SU-DHL-6 (cell line): ENCODE data around the gene SPOCD1.

ENCODE experiments used
- H2AFZ ChIP-seq: fragments of 200-600 bp; sonication (generic); 2 replicates; pipeline ENCODE4 v1.6.1; 2014; ENCODE audit warnings: low read depth, mild to moderate bottlenecking, moderate library complexity, mixed read lengths, antibody characterized with exemption, low read length; ENCODE audit not compliant: severe bottlenecking
- H3F3A ChIP-seq: fragments of 200-600 bp; shearing (Covaris generic); 2 replicates; pipeline ENCODE4 v1.6.0; 2016; ENCODE audit warnings: antibody characterized with exemption, mild to moderate bottlenecking; ENCODE audit not compliant: insufficient read depth
- H3K27ac ChIP-seq: fragments of 200-600 bp; sonication (generic); 2 replicates; pipeline ENCODE4 v1.5.1; 2016; ENCODE audit warnings: low read depth, mild to moderate bottlenecking, low read length, moderate library complexity, mixed read lengths
- H3K27me3 ChIP-seq: fragments of 200-600 bp; sonication (generic), shearing (Covaris generic); 2 replicates; pipeline ENCODE4 v1.6.0; 2014; ENCODE audit warnings: mild to moderate bottlenecking, low read length
- H3K36me3 ChIP-seq: fragments of 200-600 bp; sonication (generic); 2 replicates; pipeline ENCODE4 v1.6.1; 2014; ENCODE audit warnings: mild to moderate bottlenecking, low read length, mixed read lengths
- H3K4me2 ChIP-seq: fragments of 300-600, 200-600 bp; shearing (Covaris generic), sonication (generic); 2 replicates; pipeline ENCODE4 v1.6.0; 2014; ENCODE audit warnings: low read length, low read depth, mild to moderate bottlenecking; ENCODE audit not compliant: poor library complexity, severe bottlenecking
- H3K4me3 ChIP-seq: fragments of 200-600 bp; sonication (generic); 2 replicates; pipeline ENCODE4 v1.5.1; 2014; ENCODE audit warnings: antibody characterized with exemption, low read length, mild to moderate bottlenecking, mixed read lengths; ENCODE audit not compliant: insufficient read depth, poor library complexity, severe bottlenecking
- H3K79me2 ChIP-seq: fragments of 200-600 bp; sonication (generic); 2 replicates; pipeline ENCODE4 v1.6.1; 2014; ENCODE audit warnings: mild to moderate bottlenecking, low read length, moderate library complexity; ENCODE audit not compliant: insufficient read depth
- H3K9ac ChIP-seq: fragments of 200-600 bp; sonication (generic); 2 replicates; pipeline ENCODE4 v1.7.0; 2014; ENCODE audit warnings: mild to moderate bottlenecking, low read length
- H3K9me2 ChIP-seq: fragments of 200-600 bp; sonication (generic); replicated peaks from 2 replicates; pipeline ENCODE4 v1.6.1; 2014; ENCODE audit warnings: low read length; ENCODE audit not compliant: insufficient read depth
- H3K9me3 ChIP-seq: fragments of 200-600 bp; sonication (generic); 2 replicates; pipeline ENCODE4 v1.6.1; 2014; ENCODE audit warnings: low read length, mixed read lengths; ENCODE audit not compliant: insufficient read depth
- H4K20me1 ChIP-seq: fragments of 200-600 bp; sonication (generic); 2 replicates; pipeline ENCODE4 v1.6.1; 2014; ENCODE audit warnings: low read depth, mild to moderate bottlenecking, antibody characterized with exemption, low read length, moderate library complexity, mixed read lengths
- EZH2phosphoT487 ChIP-seq: fragments of 200-600 bp; sonication (generic), shearing (Covaris generic); conservative IDR thresholded peaks from 2 replicates; pipeline ENCODE4 v1.6.1; 2018; ENCODE audit warnings: mild to moderate bottlenecking, antibody characterized with exemption, low read length, moderate library complexity, mixed read lengths
- TF ChIP-seq, protein P1 (sequence below): fragments of 200-600 bp; sonication (generic); IDR thresholded peaks from one replicate; pipeline ENCODE4 v1.5.1; 2017; ENCODE audit warnings: antibody characterized with exemption, mild to moderate bottlenecking, low read length, moderate library complexity; ENCODE audit not compliant: insufficient read depth, poor library complexity, severe bottlenecking

The SPOCD1 gene

GRCh38 chr1:31815752-31816500 is at the start of gene SPOCD1:
SPOCD1 (minus strand) TSS chr1:31816022; CDS start chr1:31815333, 689 bp downstream.
- Histone ChIP-seq H3K9me3 (no peaks in the 10 kb centered on the region), H3K9me2 (no peaks in the 10 kb centered on the region), H3K9ac (no peak within 1 kb of the TSS), H2AFZ (no peak within 1 kb of the TSS), H3K4me2 (peak within 1 kb of the TSS; percentile 57), H4K20me1 (no peaks in the 10 kb centered on the region), H3F3A (peaks cover 6% of the 10 kb centered on the region; the same call in 1 of the 2 replicates), H3K36me3 (no peaks in the 10 kb centered on the region), H3K27ac (peak within 1 kb of the TSS; percentile 79), H3K4me3 (peak within 1 kb of the TSS; percentile 13), H3K79me2 (no peaks in the 10 kb centered on the region), H3K27me3 (no peaks in the 10 kb centered on the region)
- TF ChIP-seq, protein P1, sequence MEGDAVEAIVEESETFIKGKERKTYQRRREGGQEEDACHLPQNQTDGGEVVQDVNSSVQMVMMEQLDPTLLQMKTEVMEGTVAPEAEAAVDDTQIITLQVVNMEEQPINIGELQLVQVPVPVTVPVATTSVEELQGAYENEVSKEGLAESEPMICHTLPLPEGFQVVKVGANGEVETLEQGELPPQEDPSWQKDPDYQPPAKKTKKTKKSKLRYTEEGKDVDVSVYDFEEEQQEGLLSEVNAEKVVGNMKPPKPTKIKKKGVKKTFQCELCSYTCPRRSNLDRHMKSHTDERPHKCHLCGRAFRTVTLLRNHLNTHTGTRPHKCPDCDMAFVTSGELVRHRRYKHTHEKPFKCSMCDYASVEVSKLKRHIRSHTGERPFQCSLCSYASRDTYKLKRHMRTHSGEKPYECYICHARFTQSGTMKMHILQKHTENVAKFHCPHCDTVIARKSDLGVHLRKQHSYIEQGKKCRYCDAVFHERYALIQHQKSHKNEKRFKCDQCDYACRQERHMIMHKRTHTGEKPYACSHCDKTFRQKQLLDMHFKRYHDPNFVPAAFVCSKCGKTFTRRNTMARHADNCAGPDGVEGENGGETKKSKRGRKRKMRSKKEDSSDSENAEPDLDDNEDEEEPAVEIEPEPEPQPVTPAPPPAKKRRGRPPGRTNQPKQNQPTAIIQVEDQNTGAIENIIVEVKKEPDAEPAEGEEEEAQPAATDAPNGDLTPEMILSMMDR: peak; percentile 89
- no peak for TF ChIP-seq EZH2phosphoT487

GRCh38 chr1:31862071-31862470 is 46.2 kb upstream of the SPOCD1 start:
- TF ChIP-seq, protein P1: no peak
- no peak for TF ChIP-seq EZH2phosphoT487
- no peak overlapping the region for H3K9ac ChIP-seq
- H4K20me1 ChIP-seq: no peaks in the 10 kb centered on the region
- no peaks in the 10 kb centered on the region for H3K27me3 ChIP-seq
- no peak overlapping the region for H3K4me3 ChIP-seq
- H3K4me2 ChIP-seq: no peak overlapping the region
- H3K9me3 ChIP-seq: no peaks in the 10 kb centered on the region
- H2AFZ ChIP-seq: no peak overlapping the region
- no peaks in the 10 kb centered on the region for H3K79me2 ChIP-seq
- H3K27ac ChIP-seq: no peak overlapping the region
- no peaks in the 10 kb centered on the region for H3K36me3 ChIP-seq
- no peaks in the 10 kb centered on the region for H3F3A ChIP-seq
- no peaks in the 10 kb centered on the region for H3K9me2 ChIP-seq

DNA sequence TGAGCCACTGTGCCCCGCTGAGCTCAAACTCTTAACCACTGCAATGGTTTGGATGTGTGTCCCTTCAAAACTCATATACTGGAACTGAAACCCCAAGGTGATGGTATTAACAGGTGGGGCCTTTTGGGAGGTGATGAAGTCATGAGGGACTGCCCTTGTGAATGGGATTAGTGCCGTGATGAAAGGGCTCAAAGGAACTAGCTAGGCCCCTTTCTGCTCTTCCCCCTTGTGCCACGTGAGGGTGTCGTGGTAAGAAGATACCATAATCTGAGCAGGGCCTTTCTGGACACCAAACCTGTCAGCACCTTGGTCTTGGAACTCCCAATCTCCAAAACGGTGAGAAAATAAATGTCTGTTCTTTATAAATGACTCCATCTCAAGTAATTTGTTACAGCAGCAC is 45.5 kb upstream of the SPOCD1 start:
- Histone ChIP-seq H3K9me2 (no peaks in the 10 kb centered on the region), H3K4me3 (no peak overlapping the region), H2AFZ (no peak overlapping the region), H3K27me3 (no peaks in the 10 kb centered on the region), H3K36me3 (no peaks in the 10 kb centered on the region), H3K9ac (no peak overlapping the region), H3K79me2 (no peaks in the 10 kb centered on the region), H3K9me3 (no peaks in the 10 kb centered on the region), H3K27ac (no peak overlapping the region), H3F3A (no peaks in the 10 kb centered on the region), H4K20me1 (no peaks in the 10 kb centered on the region), H3K4me2 (no peak overlapping the region)
- TF ChIP-seq EZH2phosphoT487: no peak
- TF ChIP-seq, protein P1: no peak
